T-helper 17 cell (primary cell): ENCODE measurements around the gene COX6B1. TPM values are rescaled to one million over a fixed set of nuclear protein-coding genes. Genes with fewer than 3 reads are reported as not detected.
"Not testable (repeated sequence)": the region's sequence is repeated elsewhere in the genome, so short reads cannot be mapped to it uniquely, and the experiment has no call there.

Source experiments
- ATAC-seq: fragments of 150-1000 bp; cut with Tn5 transposase; 2 replicates; pipeline ENCODE4 v1.10.0; 2021; ENCODE audit warnings: mild to moderate bottlenecking, moderate library complexity
- DNase-seq, 3 donors: peaks; one replicate each; pipeline versions ENCODE4 v3.0.0 to v3.0.0-alpha.2; 2020 to 2021
- H3K9me3 ChIP-seq: one replicate; pipeline ENCODE4 v1.7.0; 2013; ENCODE audit warnings: low read length, mild to moderate bottlenecking; ENCODE audit not compliant: control insufficient read depth, poor library complexity, severe bottlenecking
- H3K27ac Mint-ChIP-seq: one replicate; pipeline ENCODE4 v1.8.0; 2022; ENCODE audit warnings: mild to moderate bottlenecking, moderate library complexity, mixed read lengths
- H3K27me3 Mint-ChIP-seq: one replicate; pipeline ENCODE4 v1.8.0; 2022; ENCODE audit warnings: mixed read lengths
- H3K36me3 Mint-ChIP-seq: one replicate; pipeline ENCODE4 v1.8.0; 2022; ENCODE audit warnings: low read depth, mixed read lengths
- H3K4me1 Mint-ChIP-seq: one replicate; pipeline ENCODE4 v1.8.0; 2022; ENCODE audit warnings: mild to moderate bottlenecking, mixed read lengths
- H3K4me3 Mint-ChIP-seq: one replicate; pipeline ENCODE4 v1.8.0; 2022; ENCODE audit warnings: mild to moderate bottlenecking, moderate library complexity, mixed read lengths
- total RNA-seq, 4 donors: library from RNA in 2 of 4; stranded (reverse) in 2 of 4; gene quantifications; one replicate each; pipeline ENCODE4 v1.2.3 and lab custom pipeline; 2022 to 2026

COX6B1 gene
- total RNA-seq, 2 donors from 2014 or later = 194 to 206 TPM

GRCh38 chr19:35641515-35642151 lies 6.5 kb upstream of the COX6B1 start, which contains the start of gene ETV2:
TSS of gene ETV2 (plus strand) at chr19:35641745. CDS start at chr19:35642461, 716 bp downstream.
- no peak within 1 kb of the TSS for H3K27ac Mint-ChIP-seq
- no peak for ATAC-seq
- DNase-seq = peak in 1 of 3 donors; percentile 16
- peak within 1 kb of the TSS; percentile 90 for H3K4me3 Mint-ChIP-seq
- H3K27me3 Mint-ChIP-seq = no peaks in the 10 kb centered on the region
- peaks cover 9% of the 10 kb centered on the region for H3K4me1 Mint-ChIP-seq
- H3K36me3 Mint-ChIP-seq = no peaks in the 10 kb centered on the region
- no peaks in the 10 kb centered on the region for H3K9me3 ChIP-seq

GRCh38 chr19:35642312-35642711 lies 5.8 kb upstream of the COX6B1 start:
- H3K4me1 Mint-ChIP-seq = peaks cover 9% of the 10 kb centered on the region
- H3K4me3 Mint-ChIP-seq = peak overlapping the region; percentile 90
- no peaks in the 10 kb centered on the region for H3K9me3 ChIP-seq
- DNase-seq (no peak), ATAC-seq (no peak)
- no peak overlapping the region for H3K27ac Mint-ChIP-seq
- no peaks in the 10 kb centered on the region for H3K36me3 Mint-ChIP-seq
- no peaks in the 10 kb centered on the region for H3K27me3 Mint-ChIP-seq

- H3K27ac Mint-ChIP-seq = no peak overlapping the region
Observed at GRCh38 chr19:35642798-35643254, 5.3 kb upstream of the COX6B1 start.

GRCh38 chr19:35643255-35644205 lies 4.6 kb upstream of the COX6B1 start:
- Mint-ChIP-seq H3K4me3 (peak overlapping the region; percentile 90), H3K27me3 (no peaks in the 10 kb centered on the region), H3K27ac (no peak overlapping the region), H3K4me1 (peaks cover 13% of the 10 kb centered on the region), H3K36me3 (no peaks in the 10 kb centered on the region)
- ATAC-seq (peak; percentile 48), DNase-seq (peak; percentile 63 to 76 (median 75))
- no peaks in the 10 kb centered on the region for H3K9me3 ChIP-seq

More at GRCh38 chr19:35642798-35643254, 5.3 kb upstream of the COX6B1 start:
- Mint-ChIP-seq H3K36me3 (no peaks in the 10 kb centered on the region), H3K27me3 (no peaks in the 10 kb centered on the region), H3K4me3 (peak overlapping the region; percentile 90), H3K4me1 (peaks cover 11% of the 10 kb centered on the region)
- no peaks in the 10 kb centered on the region for H3K9me3 ChIP-seq
- ATAC-seq = no peak
- DNase-seq = no peak

- peak overlapping the region; percentile 90 for H3K4me3 Mint-ChIP-seq
- peaks cover 18% of the 10 kb centered on the region for H3K4me1 Mint-ChIP-seq
- no peaks in the 10 kb centered on the region for H3K9me3 ChIP-seq
- H3K36me3 Mint-ChIP-seq = no peaks in the 10 kb centered on the region
- DNase-seq = peak; percentile 88 to 96 (median 94)
- H3K27me3 Mint-ChIP-seq = no peaks in the 10 kb centered on the region
- peak; percentile 86 for ATAC-seq
- peak overlapping the region; percentile 67 for H3K27ac Mint-ChIP-seq
Observed at GRCh38 chr19:35644206-35644986, 3.7 kb upstream of the COX6B1 start.

GRCh38 chr19:35644987-35645679 lies 3.0 kb upstream of the COX6B1 start:
- H3K27me3 Mint-ChIP-seq = no peaks in the 10 kb centered on the region
- H3K4me3 Mint-ChIP-seq = peak overlapping the region; percentile 90
- no peaks in the 10 kb centered on the region for H3K9me3 ChIP-seq
- peak overlapping the region; percentile 67 for H3K27ac Mint-ChIP-seq
- peaks cover 18% of the 10 kb centered on the region for H3K4me1 Mint-ChIP-seq
- no peaks in the 10 kb centered on the region for H3K36me3 Mint-ChIP-seq
- DNase-seq = peak; percentile 50 to 71 (median 70)
- no peak for ATAC-seq

- Mint-ChIP-seq H3K4me3 (no peak overlapping the region), H3K4me1 (peaks cover 18% of the 10 kb centered on the region)
Observed at GRCh38 chr19:35645680-35646511, 2.2 kb upstream of the COX6B1 start.

GRCh38 chr19:35650581-35650980 lies 2.5 kb downstream of the COX6B1 start:
- DNase-seq = no peak
- H3K27ac Mint-ChIP-seq = peak overlapping the region; percentile 19
- H3K27me3 Mint-ChIP-seq = no peaks in the 10 kb centered on the region
- H3K36me3 Mint-ChIP-seq = peaks cover 6% of the 10 kb centered on the region
- no peaks in the 10 kb centered on the region for H3K9me3 ChIP-seq
- no peak for ATAC-seq
- H3K4me3 Mint-ChIP-seq = no peak overlapping the region
- H3K4me1 Mint-ChIP-seq = peaks cover 13% of the 10 kb centered on the region

More at GRCh38 chr19:35645680-35646511, 2.2 kb upstream of the COX6B1 start:
- no peak for ATAC-seq
- no peaks in the 10 kb centered on the region for H3K9me3 ChIP-seq
- H3K27me3 Mint-ChIP-seq = no peaks in the 10 kb centered on the region
- no peaks in the 10 kb centered on the region for H3K36me3 Mint-ChIP-seq
- DNase-seq = no peak
- H3K27ac Mint-ChIP-seq = peak overlapping the region; percentile 67

- peak overlapping the region; percentile 49 for H3K27ac Mint-ChIP-seq
- ATAC-seq, DNase-seq, H3K27me3 Mint-ChIP-seq, H3K4me3 Mint-ChIP-seq, H3K4me1 Mint-ChIP-seq, H3K9me3 ChIP-seq, H3K36me3 Mint-ChIP-seq: not testable (repeated sequence)
Observed at GRCh38 chr19:35654828-35655227, 6.7 kb downstream of the COX6B1 start.

- Mint-ChIP-seq H3K27ac (peak overlapping the region; percentile 49), H3K27me3 (no peaks in the 10 kb centered on the region)
Observed at GRCh38 chr19:35655600-35655999, 7.5 kb downstream of the COX6B1 start.

GRCh38 chr19:35656700-35657099 lies 8.6 kb downstream of the COX6B1 start:
- Mint-ChIP-seq H3K4me1 (peaks cover 8% of the 10 kb centered on the region), H3K27me3 (no peaks in the 10 kb centered on the region), H3K4me3 (no peak overlapping the region), H3K27ac (no peak overlapping the region), H3K36me3 (peaks cover 8% of the 10 kb centered on the region)
- H3K9me3 ChIP-seq = no peaks in the 10 kb centered on the region
- no peak for DNase-seq
- no peak for ATAC-seq

More at GRCh38 chr19:35655600-35655999, 7.5 kb downstream of the COX6B1 start:
- Mint-ChIP-seq H3K36me3 (peaks cover 8% of the 10 kb centered on the region), H3K4me1 (peaks cover 10% of the 10 kb centered on the region), H3K4me3 (no peak overlapping the region)
- DNase-seq (no peak), ATAC-seq (no peak)
- no peaks in the 10 kb centered on the region for H3K9me3 ChIP-seq
